ENCODE data around the gene PPM1H.

DNA sequence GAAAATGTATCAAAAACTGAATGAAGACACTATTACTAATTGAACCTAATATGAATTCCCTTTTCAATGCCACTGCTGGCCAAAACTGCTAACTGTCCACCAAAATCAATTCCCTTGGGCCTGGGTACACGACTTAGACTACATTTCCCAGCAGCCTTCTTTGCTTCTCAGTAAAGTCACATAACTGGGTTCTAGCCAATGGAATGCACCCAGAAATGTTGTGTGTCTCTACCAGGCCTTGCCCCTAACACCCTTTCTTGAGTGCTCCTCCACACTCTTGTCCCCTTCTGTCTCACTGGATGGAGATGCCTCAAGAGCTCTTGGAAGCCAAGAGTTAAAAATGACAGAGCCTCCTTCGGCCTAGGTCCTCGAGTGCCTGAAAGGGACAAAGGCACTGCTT, 156.8 kb downstream of the PPM1H start:
- TF ChIP-seq CTCF (IDR thresholded peaks at IDR 0.05) (no peak), POLR2A (IDR thresholded peaks at IDR 0.05) (no peak), POLR2AphosphoS5 (IDR thresholded peaks at IDR 0.05; ENCODE audit: insufficient read depth in 1 of 2, low read depth in 1 of 2) (no peak)

Data from vagina (tissue), 2 donors.